Measurements from ENCODE around the gene RECQL5. TPM values are rescaled to one million over a fixed set of nuclear protein-coding genes. Genes with fewer than 3 reads are reported as not detected.
A peak's percentile ranks its signal among the peaks of the same experiment; 100 is the strongest.

Gene RECQL5
- total RNA-seq, 1 experiment from 2014 or later, result 71.3 TPM

DNA sequence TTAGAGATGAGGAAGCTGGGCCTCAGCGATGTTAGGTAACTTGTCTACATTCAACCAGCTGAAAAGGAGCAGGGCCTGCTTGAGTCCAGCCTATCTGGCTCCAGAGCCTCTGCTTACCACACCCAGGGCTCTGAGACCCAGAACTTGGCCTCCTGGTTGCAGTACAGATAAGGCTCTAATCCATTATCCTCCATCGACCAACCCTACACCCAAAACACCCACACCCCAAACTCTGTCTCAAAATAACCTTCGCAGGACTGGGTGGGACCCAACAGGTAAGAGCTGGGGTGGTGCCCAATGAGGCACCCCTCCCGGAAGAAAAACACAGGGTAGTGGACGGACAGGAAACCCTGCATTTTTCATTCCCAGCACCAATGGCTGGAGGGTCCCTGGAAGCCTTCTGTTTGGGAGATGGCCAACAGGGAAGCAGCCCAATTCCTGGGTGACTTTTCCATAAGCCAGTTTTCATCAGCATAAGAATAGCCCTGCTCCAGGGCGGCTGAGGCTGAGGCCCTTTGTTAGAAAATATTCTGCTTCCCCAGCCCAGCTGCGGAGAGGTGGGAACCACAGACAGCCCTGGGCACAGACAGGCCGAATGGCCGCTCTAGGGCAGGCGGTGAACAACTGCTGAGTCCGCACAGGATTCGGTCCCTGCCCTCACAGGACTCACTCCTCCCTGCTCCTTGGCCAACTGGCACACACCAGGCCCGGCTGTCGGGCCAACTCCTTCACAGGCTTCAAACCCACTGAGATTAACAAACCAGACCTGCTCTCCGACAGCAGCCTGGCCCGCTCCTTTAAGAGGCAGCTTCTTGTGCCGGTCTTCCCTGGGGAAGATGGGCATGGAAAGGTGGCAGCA, 23.9 kb downstream of the RECQL5 start:
- no peaks in the 10 kb centered on the region for H3K9me3 Mint-ChIP-seq (ENCODE audit: low read depth, unreplicated experiment)
- CTCF ChIA-PET, result interaction anchor here (0.6 to 3.3 kb wide), 6 partner anchors 10 to 249 kb away, joined by 3 to 22 read pairs (median 4); partner anchors contain the start of gene SMIM5
- no TSS peak for BruUV-seq (replicated peaks)
- intact Hi-C loops (cut with micrococcal nuclease; ENCODE audit: unreplicated experiment), result no loop called here
- TF ChIP-seq, protein P1, sequence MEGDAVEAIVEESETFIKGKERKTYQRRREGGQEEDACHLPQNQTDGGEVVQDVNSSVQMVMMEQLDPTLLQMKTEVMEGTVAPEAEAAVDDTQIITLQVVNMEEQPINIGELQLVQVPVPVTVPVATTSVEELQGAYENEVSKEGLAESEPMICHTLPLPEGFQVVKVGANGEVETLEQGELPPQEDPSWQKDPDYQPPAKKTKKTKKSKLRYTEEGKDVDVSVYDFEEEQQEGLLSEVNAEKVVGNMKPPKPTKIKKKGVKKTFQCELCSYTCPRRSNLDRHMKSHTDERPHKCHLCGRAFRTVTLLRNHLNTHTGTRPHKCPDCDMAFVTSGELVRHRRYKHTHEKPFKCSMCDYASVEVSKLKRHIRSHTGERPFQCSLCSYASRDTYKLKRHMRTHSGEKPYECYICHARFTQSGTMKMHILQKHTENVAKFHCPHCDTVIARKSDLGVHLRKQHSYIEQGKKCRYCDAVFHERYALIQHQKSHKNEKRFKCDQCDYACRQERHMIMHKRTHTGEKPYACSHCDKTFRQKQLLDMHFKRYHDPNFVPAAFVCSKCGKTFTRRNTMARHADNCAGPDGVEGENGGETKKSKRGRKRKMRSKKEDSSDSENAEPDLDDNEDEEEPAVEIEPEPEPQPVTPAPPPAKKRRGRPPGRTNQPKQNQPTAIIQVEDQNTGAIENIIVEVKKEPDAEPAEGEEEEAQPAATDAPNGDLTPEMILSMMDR (IDR thresholded peaks at IDR 0.05; ENCODE audit: unreplicated experiment), result no peak
- peak; percentile 54 for DNase-seq
- H3K27me3 Mint-ChIP-seq (ENCODE audit: unreplicated experiment), result no peaks in the 10 kb centered on the region
- peaks cover 60% of the 10 kb centered on the region for H3K36me3 Mint-ChIP-seq (ENCODE audit: insufficient read depth, unreplicated experiment)
- peak overlapping the region; percentile 75 for H3K27ac Mint-ChIP-seq (ENCODE audit: unreplicated experiment)
- peaks cover 63% of the 10 kb centered on the region for H3K4me1 Mint-ChIP-seq (ENCODE audit: low read depth, unreplicated experiment)
- H3K4me3 Mint-ChIP-seq (ENCODE audit: low read depth, unreplicated experiment), result peak overlapping the region; percentile 30

DNA sequence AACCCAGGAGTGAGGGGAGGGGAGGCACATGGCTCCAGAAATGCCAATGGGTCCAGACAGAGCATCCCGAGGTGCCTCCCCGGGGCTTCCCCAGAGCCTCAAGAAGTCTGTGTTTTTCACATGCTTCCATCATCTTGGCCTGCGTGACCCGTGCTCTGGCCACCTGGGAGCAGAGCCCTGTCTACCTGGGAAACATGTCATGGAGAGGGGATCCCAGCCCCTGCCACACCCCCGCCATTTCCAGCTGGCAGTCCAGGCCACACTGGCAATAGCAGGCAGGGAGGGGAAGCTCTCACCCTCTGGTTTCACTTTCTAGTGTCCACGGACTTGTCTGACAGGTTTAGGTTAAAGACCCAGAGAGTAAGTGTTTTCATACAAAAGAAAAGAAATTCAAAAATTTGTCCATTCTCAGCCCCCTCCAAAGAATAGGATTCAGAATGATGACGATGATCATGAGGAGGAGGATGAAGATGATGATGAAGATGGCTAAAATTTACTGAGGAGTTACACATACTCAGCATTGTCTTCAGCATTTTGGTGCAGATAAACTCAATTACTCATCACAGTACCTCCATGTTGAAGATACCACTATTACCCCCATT, 24.7 kb downstream of the RECQL5 start:
- Mint-ChIP-seq H3K27ac (ENCODE audit: unreplicated experiment) (peak overlapping the region; percentile 75), H3K9me3 (ENCODE audit: low read depth, unreplicated experiment) (no peaks in the 10 kb centered on the region), H3K27me3 (ENCODE audit: unreplicated experiment) (no peaks in the 10 kb centered on the region), H3K4me3 (ENCODE audit: low read depth, unreplicated experiment) (peak overlapping the region; percentile 30), H3K4me1 (ENCODE audit: low read depth, unreplicated experiment) (peaks cover 63% of the 10 kb centered on the region), H3K36me3 (ENCODE audit: insufficient read depth, unreplicated experiment) (peaks cover 58% of the 10 kb centered on the region)
- DNase-seq, result peak; percentile 69
- intact Hi-C loops (cut with micrococcal nuclease; ENCODE audit: unreplicated experiment), result no loop called here
- TF ChIP-seq, protein P1 (IDR thresholded peaks at IDR 0.05; ENCODE audit: unreplicated experiment), result no peak
- BruUV-seq (replicated peaks), result no TSS peak
- CTCF ChIA-PET, result interaction anchor here (0.5 to 3.3 kb wide), 8 partner anchors 9 to 107 kb away, joined by 3 to 22 read pairs (median 3); partner anchors contain the start of gene SMIM5

DNA sequence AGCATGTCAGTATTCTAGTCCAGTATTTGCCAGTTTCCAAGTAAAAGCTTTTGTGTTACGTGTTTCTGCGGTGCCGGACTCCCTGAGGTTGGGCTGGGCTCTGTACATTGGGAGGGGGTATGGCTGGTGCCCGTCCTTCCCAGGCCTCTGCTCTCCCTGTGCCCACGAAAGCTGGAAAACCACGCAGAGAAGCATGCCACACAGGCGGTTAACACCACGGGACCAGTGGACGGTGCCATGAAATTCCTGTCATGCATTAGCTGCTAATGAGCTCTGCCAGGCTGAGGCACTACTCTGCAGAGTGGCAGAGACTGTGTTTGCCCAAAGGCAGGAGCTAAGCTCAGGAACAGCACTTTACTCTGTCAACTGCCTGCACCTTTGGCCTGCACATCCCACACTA, 25.6 kb downstream of the RECQL5 start:
- Mint-ChIP-seq H3K36me3 (ENCODE audit: insufficient read depth, unreplicated experiment) (peaks cover 54% of the 10 kb centered on the region), H3K27ac (ENCODE audit: unreplicated experiment) (peak overlapping the region; percentile 75), H3K27me3 (ENCODE audit: unreplicated experiment) (no peaks in the 10 kb centered on the region), H3K9me3 (ENCODE audit: low read depth, unreplicated experiment) (no peaks in the 10 kb centered on the region), H3K4me3 (ENCODE audit: low read depth, unreplicated experiment) (no peak overlapping the region), H3K4me1 (ENCODE audit: low read depth, unreplicated experiment) (peaks cover 57% of the 10 kb centered on the region)
- TF ChIP-seq, protein P1 (IDR thresholded peaks at IDR 0.05; ENCODE audit: unreplicated experiment), result no peak
- intact Hi-C loops (cut with micrococcal nuclease; ENCODE audit: unreplicated experiment), result no loop called here
- no TSS peak for BruUV-seq (replicated peaks)
- DNase-seq, result no peak
- CTCF ChIA-PET, result interaction anchor here (0.5 to 3.3 kb wide), 3 partner anchors 8 to 40 kb away, joined by 3 to 22 read pairs (median 4); partner anchors contain the start of gene SMIM5

GRCh38 chr17:75640556-75641119, 26.3 kb downstream of the RECQL5 start:
- intact Hi-C loops (cut with micrococcal nuclease; ENCODE audit: unreplicated experiment), result no loop called here
- Mint-ChIP-seq H3K4me1 (ENCODE audit: low read depth, unreplicated experiment) (peaks cover 50% of the 10 kb centered on the region), H3K27me3 (ENCODE audit: unreplicated experiment) (no peaks in the 10 kb centered on the region), H3K27ac (ENCODE audit: unreplicated experiment) (no peak overlapping the region), H3K36me3 (ENCODE audit: insufficient read depth, unreplicated experiment) (peaks cover 54% of the 10 kb centered on the region), H3K4me3 (ENCODE audit: low read depth, unreplicated experiment) (peak overlapping the region; percentile 53), H3K9me3 (ENCODE audit: low read depth, unreplicated experiment) (no peaks in the 10 kb centered on the region)
- CTCF ChIA-PET, result interaction anchor here (1.3 to 3.3 kb wide), 2 partner anchors 7 to 14 kb away, joined by 6 to 22 read pairs; partner anchors contain the start of gene SMIM5
- DNase-seq, result no peak
- BruUV-seq (replicated peaks), result TSS peak; percentile 49
- TF ChIP-seq, protein P1 (IDR thresholded peaks at IDR 0.05; ENCODE audit: unreplicated experiment), result no peak
